Measurements from ENCODE around the gene PRSS33. TPM values are rescaled to one million over a fixed set of nuclear protein-coding genes. Genes with fewer than 3 reads are reported as not detected.
A peak's percentile ranks its signal among the peaks of the same experiment; 100 is the strongest.

Gene PRSS33
- total RNA-seq, 1 donor from 2014 or later, result not detected

DNA sequence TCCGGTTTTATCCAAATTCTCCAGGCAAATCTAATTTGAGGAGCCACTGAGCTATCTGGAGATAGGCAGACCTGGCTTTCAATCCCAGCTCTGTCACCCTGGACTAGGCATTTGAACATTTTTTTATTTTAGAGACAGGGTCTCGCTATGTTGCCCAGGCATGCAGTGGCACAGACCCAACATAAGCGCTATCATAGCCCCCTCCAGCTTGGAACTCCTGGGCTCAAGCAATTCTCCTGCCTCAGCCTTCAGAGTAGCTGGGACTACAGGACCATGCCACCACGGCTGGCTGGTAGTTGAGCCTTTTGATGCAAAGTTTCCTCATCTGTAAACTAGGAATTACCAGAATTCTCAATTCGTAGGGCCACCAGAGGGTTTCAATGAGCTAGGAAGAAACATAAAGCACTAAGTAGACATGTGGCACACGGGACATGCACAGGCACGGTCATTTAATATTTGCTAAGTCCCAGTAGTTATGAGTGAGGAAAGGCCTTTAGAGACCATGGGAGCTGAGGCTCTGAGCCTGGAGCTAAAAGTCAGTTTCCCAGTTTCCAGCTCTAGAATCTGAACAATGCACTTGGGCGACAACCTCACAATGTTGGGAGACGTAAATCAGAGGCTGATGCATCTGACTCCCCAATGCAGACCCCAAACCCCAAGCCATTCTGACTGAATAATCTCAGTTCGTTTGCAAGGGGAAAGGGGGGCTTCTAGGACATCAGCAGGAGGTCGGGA, 11.4 kb downstream of the PRSS33 start:
- Histone ChIP-seq H3K36me3 (ENCODE audit: control insufficient read depth, insufficient read depth, low read length) (peaks cover 4% of the 10 kb centered on the region), H3K4me3 (ENCODE audit: low read depth, low read length) (peak overlapping the region; percentile 66), H3K27me3 (ENCODE audit: control insufficient read depth, insufficient read depth, low read length) (no peaks in the 10 kb centered on the region)
- TF ChIP-seq, protein P1, sequence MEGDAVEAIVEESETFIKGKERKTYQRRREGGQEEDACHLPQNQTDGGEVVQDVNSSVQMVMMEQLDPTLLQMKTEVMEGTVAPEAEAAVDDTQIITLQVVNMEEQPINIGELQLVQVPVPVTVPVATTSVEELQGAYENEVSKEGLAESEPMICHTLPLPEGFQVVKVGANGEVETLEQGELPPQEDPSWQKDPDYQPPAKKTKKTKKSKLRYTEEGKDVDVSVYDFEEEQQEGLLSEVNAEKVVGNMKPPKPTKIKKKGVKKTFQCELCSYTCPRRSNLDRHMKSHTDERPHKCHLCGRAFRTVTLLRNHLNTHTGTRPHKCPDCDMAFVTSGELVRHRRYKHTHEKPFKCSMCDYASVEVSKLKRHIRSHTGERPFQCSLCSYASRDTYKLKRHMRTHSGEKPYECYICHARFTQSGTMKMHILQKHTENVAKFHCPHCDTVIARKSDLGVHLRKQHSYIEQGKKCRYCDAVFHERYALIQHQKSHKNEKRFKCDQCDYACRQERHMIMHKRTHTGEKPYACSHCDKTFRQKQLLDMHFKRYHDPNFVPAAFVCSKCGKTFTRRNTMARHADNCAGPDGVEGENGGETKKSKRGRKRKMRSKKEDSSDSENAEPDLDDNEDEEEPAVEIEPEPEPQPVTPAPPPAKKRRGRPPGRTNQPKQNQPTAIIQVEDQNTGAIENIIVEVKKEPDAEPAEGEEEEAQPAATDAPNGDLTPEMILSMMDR (IDR thresholded peaks at IDR 0.05; ENCODE audit: insufficient read depth, low read length, poor library complexity, severe bottlenecking), result no peak
- no peak for DNase-seq (ENCODE audit: low read depth)

DNA sequence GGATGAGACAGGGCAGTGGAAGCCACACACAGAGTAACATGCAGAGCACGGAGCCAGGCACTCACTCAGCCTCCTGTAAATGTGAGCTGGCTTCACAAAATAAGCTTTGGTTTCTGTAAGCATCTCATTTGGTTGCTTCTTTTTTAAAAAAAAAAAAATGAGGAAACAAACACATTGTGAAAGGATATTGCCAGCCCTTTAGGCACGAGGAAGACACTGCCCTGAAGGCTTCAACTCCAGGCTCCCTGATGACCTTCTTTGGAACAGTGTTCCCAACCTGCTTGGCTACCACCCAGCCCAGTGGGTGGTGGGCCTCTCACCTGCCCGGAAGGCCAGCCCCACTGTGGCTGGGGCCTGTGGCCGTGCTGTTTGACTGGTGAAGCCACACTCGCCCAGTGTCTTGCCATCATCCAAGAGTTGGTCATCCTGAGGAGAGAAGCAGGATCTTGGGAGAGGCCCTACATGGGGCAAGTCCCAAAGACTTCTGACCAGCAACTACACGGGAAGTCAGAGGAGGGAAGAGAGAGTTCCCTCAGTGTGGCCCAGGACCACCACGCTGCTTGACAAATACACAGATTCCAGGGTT, 12.1 kb downstream of the PRSS33 start:
- H3K27me3 ChIP-seq (ENCODE audit: control insufficient read depth, insufficient read depth, low read length), result no peaks in the 10 kb centered on the region
- no peak for DNase-seq (ENCODE audit: low read depth)
- no peak overlapping the region for H3K4me3 ChIP-seq (ENCODE audit: low read depth, low read length)
- TF ChIP-seq, protein P1 (IDR thresholded peaks at IDR 0.05; ENCODE audit: insufficient read depth, low read length, poor library complexity, severe bottlenecking), result no peak
- peaks cover 4% of the 10 kb centered on the region for H3K36me3 ChIP-seq (ENCODE audit: control insufficient read depth, insufficient read depth, low read length)

DNA sequence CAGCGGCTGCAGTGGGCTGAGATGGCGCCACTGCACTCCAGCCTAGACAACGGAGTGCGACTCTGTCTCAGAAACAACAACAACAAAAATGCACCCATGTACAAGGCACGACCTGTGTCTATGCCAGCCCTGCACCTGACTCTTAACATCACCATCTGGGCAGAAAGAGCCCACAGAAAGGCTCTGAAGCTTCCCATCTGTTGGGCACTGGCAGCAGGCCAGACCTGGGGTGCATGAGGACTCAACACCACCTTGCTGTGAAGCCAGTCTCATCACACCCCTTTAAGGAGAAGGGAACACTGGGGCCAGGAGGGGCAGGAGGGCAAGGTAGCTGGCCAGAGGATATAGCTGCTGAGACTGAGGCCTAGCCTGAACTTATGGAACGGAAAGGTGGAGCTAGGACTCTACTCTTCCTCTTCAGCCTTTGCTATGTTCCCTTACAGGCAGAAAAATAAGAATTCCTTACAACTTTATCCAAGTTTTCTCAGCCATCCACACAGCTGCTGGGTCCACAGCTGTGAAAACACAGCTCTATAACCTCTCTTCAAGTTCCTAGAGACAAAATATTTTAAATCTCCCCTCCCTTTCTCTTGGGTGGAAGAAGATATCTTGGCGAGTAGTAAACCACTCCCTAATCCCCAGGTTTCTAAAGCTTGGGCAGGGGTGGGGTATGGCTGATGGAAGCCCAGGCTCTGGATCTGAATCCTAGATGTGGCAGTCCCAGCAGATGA, 13.0 kb downstream of the PRSS33 start:
- DNase-seq (ENCODE audit: low read depth), result no peak
- peaks cover 6% of the 10 kb centered on the region for H3K36me3 ChIP-seq (ENCODE audit: control insufficient read depth, insufficient read depth, low read length)
- TF ChIP-seq, protein P1 (IDR thresholded peaks at IDR 0.05; ENCODE audit: insufficient read depth, low read length, poor library complexity, severe bottlenecking), result no peak
- no peaks in the 10 kb centered on the region for H3K27me3 ChIP-seq (ENCODE audit: control insufficient read depth, insufficient read depth, low read length)
- no peak overlapping the region for H3K4me3 ChIP-seq (ENCODE audit: low read depth, low read length)

DNA sequence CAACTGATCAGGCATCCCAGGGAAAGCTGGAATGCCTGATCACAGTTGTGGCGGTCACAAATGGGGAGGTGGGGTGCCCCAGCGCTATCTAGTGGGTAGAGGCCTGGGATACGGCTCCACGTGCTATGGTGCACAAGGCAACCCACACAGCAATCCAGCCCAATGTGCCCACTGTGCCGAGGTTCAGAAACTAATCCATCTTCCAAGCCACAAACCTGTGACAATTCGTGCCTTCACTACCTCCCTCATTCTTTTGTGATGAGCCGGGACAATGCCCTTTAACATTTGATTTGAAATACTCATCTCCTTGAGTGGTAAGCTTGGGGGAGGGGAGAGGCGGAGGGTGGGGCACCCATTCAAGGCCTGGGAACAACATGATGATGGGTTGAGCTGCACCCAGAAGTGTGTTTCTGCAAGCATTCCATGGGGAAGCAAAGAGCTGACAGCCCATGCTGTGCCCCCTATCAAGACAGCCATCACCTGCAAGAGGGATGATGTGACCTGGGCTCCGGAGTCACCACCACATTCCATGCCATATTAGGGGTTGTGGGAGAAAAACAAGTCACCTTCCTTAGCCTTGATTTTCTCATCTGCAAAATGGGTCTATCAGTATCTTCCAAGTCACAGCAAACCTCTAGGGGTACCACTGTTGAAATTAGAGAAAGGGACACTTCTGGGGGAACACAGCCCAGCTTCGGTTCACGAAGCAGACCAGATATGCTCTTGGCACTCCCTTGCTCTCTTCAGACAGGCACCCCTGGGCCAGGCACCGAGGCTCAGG, 14.0 kb downstream of the PRSS33 start:
- DNase-seq (ENCODE audit: low read depth), result no peak
- Histone ChIP-seq H3K36me3 (ENCODE audit: control insufficient read depth, insufficient read depth, low read length) (peaks cover 6% of the 10 kb centered on the region), H3K4me3 (ENCODE audit: low read depth, low read length) (no peak overlapping the region), H3K27me3 (ENCODE audit: control insufficient read depth, insufficient read depth, low read length) (no peaks in the 10 kb centered on the region)
- TF ChIP-seq, protein P1 (IDR thresholded peaks at IDR 0.05; ENCODE audit: insufficient read depth, low read length, poor library complexity, severe bottlenecking), result no peak

DNA sequence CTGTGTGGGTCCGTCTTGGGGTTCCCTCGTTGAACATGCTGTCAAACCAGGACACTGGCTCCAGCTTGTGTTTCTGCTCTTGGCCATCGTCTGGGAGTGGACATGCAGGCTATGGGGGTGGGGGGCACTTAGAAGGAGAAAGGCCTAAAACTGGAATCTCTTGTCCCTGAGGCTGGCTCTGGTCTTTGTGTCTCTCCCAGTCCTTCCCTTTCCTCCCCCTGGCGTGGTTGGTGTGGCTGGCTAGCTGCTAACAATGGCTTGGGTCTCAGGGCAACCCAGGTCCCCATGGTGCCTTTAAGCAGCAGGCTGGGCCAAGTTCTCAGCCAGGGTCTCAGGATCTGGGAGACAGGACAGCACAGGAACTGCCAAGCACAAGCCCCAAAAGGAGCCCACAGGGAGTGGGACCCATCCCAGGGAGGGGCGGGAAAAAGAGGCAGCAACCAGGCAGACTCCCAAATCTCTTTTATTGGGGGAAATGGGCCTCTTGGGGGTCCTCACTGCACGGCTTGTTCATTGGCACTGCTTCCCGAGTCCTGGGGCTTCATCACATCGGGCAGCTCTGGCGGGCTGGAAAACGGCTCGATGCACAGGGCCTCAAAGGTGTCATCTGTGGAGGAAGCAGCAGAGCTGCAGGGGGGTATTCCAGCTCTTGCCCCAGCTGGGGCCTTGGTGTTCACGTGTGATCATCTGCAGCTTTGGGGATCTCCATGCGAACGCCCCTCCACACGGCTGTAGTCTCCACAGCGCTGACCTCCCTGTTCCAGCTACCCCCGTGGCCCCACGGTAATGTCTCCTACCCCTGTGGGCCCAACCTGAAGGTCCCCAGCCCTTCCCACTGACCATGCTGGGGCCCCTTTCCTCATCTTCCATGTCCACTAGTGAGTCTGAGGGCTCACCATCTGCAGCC, 15.6 kb downstream of the PRSS33 start:
- TF ChIP-seq, protein P1 (IDR thresholded peaks at IDR 0.05; ENCODE audit: insufficient read depth, low read length, poor library complexity, severe bottlenecking), result no peak
- Histone ChIP-seq H3K4me3 (ENCODE audit: low read depth, low read length) (no peak overlapping the region), H3K27me3 (ENCODE audit: control insufficient read depth, insufficient read depth, low read length) (no peaks in the 10 kb centered on the region), H3K36me3 (ENCODE audit: control insufficient read depth, insufficient read depth, low read length) (peaks cover 7% of the 10 kb centered on the region)
- DNase-seq (ENCODE audit: low read depth), result no peak
